Airway epithelial cell (primary cell): ENCODE results near the gene ATG16L1. TPM values are rescaled to one million over a fixed set of nuclear protein-coding genes. Genes with fewer than 3 reads are reported as not detected.

Experiments used
- total RNA-seq: library from RNA; depleted of rRNA; stranded (reverse); fragments of >200 nt; gene quantifications from 2 replicates; pipeline ENCODE4 v1.2.3, GENCODE V29; 2015

Gene ATG16L1
- total RNA-seq, result 22.7 and 23.7 TPM in 2 replicates

DNA sequence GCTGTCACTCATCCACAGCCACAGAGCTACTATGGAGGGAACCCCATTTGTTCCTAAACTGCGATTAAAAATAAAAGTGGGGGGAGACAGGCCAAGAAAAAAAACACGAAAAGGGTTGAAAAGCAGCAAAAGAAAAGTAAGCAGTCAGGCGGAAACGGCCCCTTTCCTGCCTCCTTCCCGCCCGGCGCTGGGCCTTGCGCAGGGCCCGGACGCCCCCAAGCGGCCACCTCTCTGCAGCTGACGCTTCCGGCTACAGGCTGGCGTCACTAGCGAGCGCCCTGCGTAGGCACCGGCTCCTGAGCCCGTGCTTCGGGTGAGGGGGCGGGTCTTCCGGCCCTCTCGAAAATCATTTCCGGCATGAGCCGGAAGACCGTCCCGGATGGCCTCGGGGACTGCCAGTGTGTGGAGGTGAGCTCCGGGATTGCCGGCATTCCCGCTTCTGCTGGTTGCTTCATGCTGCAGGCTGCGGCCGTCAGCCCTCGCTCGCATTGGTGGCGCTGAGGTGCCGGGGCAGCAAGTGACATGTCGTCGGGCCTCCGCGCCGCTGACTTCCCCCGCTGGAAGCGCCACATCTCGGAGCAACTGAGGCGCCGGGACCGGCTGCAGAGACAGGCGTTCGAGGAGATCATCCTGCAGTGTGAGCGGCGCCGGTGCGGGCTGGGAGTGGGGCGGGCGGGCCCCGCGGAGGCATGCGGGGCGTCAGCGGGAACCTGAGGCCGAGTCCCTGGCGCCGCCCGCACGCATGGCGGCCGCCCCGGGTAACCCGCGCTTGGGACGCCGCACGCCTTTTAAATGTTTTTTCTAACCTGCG, at the start of gene ATG16L1:
ATG16L1 (plus strand) TSS at position 368 of the 811 bp plus-strand sequence; CDS start at position 523, 155 bp downstream.

GRCh38 chr2:233307565-233307964, 56.1 kb downstream of the ATG16L1 start, which contains the start of gene SAG:
Gene SAG (plus strand): TSS chr2:233307816. CDS start chr2:233309190, 1,374 bp downstream.

Other genes with a start within 250 kb of the ATG16L1 start
- gene NGEF, start 238.4 kb upstream of the ATG16L1 start, total RNA-seq, result 3.6 and 7.6 TPM in 2 replicates
- not detected in 2 replicates for gene NEU2, start 219.0 kb upstream of the ATG16L1 start, total RNA-seq
- gene INPP5D, start 191.3 kb upstream of the ATG16L1 start, total RNA-seq, result 24.9 and 33.6 TPM in 2 replicates
- gene SAG, start 56.1 kb downstream of the ATG16L1 start, total RNA-seq, result not detected in 2 replicates
- gene DGKD, start 102.8 kb downstream of the ATG16L1 start, total RNA-seq, result 6.8 and 7.3 TPM in 2 replicates